ENCODE results near the gene NFIX.

NFIX gene

GRCh38 chr19:13023656-13024055, 28.4 kb downstream of the NFIX start:
- no peak for DNase-seq

GRCh38 chr19:13024126-13024950, 29.1 kb downstream of the NFIX start:
- no peak for DNase-seq

GRCh38 chr19:13024951-13025697, 29.8 kb downstream of the NFIX start:
- no peak for DNase-seq

- no peak for DNase-seq
These were observed 30.7 kb downstream of the NFIX start for GRCh38 chr19:13025819-13026456.

DNA sequence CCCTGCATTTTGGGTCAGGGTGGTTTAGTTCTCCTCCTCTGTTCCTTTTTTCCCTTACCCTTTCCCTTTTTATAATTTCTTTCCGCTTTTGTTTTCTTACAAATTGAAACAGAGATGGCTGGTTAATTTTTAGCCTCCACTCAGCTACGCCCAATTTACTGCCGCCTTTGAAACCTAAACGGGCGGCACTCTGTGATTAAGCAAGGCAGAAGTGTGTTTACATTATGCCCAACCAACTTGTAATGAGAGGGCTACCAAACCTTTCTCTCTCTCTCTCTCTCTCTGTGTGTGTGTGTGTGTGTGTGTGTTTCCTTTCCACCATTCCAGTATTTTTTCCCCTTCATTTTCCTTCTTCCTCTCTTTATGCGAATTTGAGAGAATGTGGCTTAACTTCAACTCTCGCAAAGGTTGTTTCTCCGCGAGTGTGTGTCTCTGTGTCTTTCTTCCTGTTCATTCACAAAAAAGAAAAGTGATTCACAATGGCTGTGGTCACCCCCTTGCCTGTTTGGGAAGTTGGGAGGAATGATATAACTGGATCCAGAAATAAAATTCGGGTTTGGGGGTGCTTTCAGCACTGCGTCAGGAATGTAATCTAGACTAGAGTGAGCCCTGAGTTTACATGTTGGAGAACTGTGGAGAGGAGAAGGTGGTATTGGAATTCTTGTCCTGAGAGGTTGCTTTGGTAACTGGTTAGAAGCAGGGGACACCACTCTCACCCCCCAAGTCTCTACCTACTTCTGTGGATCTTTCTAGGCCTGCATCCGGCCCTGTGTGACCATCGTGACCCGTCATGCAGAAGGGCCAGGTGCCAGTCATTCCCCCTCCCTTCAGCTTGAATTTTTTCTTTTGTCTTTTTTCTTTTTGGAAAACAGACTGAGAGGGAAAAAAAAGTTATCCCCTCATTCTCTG, 31.4 kb downstream of the NFIX start:
- no peak for DNase-seq

DNA sequence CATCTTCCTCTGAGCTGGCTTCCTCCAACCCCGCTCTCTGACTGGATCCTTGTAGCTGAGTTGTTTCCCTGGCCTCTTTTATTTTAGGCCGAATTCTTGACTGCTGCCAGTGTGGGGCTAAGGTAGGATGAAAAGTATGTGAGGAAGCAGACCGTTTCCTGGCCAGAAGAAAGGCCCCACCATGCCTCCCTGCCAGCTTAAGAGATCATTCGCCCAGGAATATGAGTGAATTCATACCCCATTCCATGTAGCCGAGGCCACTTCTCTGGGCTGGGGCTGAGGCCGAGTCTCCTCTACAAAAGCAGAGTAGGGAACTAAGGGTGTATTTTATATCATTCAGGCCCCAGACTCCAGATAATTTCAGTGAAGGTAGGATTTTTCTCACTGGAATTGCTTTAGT, 32.3 kb downstream of the NFIX start:
- DNase-seq: no peak

- DNase-seq: no peak
These were observed 32.8 kb downstream of the NFIX start for GRCh38 chr19:13028027-13028426.

DNA sequence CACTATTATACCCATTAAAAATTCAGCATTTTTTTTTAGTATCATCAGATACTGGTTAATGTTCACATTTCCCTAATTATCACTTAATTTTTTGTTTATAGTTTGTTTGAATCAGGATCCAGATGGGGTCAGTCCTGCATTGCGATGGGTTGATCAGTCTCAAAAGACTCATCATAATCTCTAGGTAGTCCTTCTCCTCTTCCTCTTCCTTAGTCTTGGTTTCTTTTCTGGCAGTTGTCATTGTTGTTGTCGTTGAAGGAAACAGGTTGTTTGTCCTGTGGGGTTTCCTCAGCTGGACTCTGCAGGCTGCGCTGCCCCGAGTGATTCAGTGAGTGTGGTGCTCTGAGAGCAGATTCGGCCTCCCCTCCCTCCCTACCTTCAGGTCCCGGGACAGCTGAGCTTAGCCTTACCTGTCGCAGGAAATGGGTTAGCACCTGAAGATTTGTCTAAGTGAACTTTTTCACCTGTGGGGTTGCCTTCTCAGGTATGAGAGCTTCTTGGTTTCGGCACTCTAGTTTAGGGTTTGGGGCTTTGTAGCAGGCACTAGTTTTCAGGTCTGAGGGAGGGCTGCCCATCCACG, 34.1 kb downstream of the NFIX start:
- DNase-seq: no peak

- DNase-seq: no peak
These were observed 34.6 kb downstream of the NFIX start for GRCh38 chr19:13029893-13030292.

DNA sequence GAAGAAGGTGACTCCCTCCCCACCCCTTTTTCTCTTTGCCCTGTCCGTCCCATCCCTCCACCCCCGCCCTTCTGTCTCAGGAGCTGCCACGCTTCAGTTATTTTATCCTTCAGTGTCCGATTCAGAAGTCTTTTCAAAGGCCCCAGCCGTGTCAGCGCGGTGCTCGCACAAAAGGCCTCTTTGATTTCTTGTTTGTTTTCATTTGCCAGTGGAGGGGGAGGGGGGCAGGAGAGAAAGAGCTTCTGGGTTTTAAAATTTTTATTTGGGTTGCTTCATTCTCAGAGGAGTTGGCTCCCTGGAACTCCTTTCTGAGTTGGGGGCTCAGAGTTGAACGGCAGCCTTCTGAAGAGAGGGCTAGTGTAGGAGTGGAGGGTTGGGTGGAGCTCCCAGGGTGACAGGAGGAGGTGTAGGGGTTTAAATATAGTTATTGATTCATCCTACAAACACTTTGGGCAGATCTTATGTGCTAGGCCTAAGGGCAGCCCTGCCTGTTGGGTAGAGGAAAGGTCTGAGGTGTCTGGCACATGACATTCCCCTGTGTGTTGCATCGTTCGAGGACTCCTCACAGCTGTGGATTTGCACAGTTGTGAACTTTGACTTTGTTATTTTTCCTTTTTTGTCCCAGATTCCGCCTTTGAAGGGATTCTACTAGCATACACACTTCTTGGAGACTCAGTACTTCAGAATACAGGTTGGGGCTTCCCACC, 36.8 kb downstream of the NFIX start:
- no peak for DNase-seq

GRCh38 chr19:13032837-13033236, 37.6 kb downstream of the NFIX start:
- DNase-seq: no peak

- DNase-seq: peak; percentile 18
These were observed 38.0 kb downstream of the NFIX start for GRCh38 chr19:13033244-13033643.

DNA sequence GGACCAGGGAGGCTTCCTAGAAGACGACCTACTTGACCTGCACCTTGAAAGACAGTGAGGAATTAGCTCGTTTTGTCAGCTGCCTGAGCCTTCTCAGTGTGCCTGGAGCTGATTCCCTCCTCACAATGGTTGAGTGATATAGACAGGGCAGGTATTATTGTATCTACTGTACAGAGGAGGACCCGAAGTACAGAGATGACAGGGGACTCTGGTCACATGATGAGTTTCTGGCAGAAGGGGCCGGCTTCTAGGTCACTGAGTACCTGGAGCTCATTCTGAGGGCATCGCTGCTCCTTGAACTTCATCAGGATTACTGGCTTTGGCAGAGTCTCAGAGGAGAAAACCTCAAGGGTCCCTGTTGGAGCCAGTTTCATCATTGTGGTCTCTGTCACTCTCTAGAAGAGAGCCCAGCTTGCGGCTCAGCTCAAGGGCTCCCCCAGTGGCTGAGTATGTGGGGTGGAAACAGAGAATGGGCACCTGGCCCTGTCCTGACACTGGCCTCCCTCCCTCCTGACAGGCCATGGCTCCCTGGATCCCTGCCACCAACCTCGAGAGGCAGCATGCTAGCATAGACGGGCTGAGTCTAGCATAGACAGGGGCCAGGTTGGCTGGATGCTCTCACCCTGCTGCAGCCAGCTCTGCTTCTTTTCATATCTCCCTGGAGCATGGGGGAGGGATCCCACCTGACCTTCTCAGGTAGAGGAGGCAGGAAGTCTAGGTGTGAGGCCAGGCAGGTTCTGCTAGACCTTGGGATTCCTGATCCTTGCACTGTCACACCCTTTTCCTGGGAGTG, 38.7 kb downstream of the NFIX start:
- DNase-seq: peak; percentile 47

GRCh38 chr19:13034636-13035035, 39.4 kb downstream of the NFIX start:
- no peak for DNase-seq

GRCh38 chr19:13035820-13036365, 40.6 kb downstream of the NFIX start:
- DNase-seq: no peak

DNA sequence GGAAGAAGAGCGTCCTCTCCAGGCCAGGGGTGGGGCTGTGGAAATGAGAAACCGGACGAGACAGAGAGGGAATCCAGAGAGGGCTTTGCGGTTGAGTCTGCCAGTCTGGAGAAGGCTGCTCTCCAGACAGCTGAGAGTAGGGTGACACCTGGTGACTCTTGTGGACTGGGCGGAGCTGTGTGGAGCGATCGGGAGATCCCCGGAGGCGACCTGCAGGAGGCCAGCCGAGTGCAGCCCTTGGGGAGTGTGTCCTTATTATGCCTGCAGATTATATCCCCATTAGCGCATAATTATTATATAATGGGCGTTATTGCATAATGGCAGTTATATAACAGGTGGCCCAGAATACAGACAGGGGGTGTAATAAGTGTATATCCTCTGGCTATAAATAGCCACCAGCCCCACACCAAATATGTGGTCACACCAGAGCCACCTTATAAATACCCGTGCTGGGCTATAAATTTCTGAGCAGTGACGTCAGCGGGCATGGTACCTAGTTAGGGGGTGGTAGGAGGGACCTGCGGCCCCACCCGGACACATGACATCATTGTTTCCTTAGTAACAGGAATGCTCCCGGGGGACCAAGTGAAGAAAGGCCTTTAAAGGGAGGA, 41.2 kb downstream of the NFIX start:
- no peak for DNase-seq

- no peak for DNase-seq
These were observed 41.9 kb downstream of the NFIX start for GRCh38 chr19:13037161-13037560.

- DNase-seq: no peak
These were observed 42.5 kb downstream of the NFIX start for GRCh38 chr19:13037731-13038130.

GRCh38 chr19:13038306-13039210, 43.3 kb downstream of the NFIX start:
- DNase-seq: no peak
